GM20000 (cell line): Measurements from ENCODE around the gene RFPL4A.
A peak's percentile ranks its signal among the peaks of the same experiment; 100 is the strongest.
"Not testable (repeated sequence)": the region's sequence is repeated elsewhere in the genome, so short reads cannot be mapped to it uniquely, and the experiment has no call there.

ENCODE experiments used
- DNase-seq: peaks from one replicate; pipeline ENCODE4 v3.0.0; 2012; ENCODE audit warnings: low spot score
- CTCF ChIP-seq: IDR thresholded peaks from 2 replicates; pipeline ENCODE4 v1.5.1; 2012; ENCODE audit warnings: mild to moderate bottlenecking, control low read depth; ENCODE audit errors: extremely low read depth, missing control alignments

Gene RFPL4A

GRCh38 chr19:55758797-55759196, at the start of gene RFPL4A:
RFPL4A (plus strand) TSS chr19:55759097; CDS start chr19:55761801, 2,704 bp downstream.
- DNase-seq, result not testable (repeated sequence)

- no peak for TF ChIP-seq CTCF
- no peak for DNase-seq
Observed at GRCh38 chr19:55711719-55712118, 47.2 kb upstream of the RFPL4A start.

DNA sequence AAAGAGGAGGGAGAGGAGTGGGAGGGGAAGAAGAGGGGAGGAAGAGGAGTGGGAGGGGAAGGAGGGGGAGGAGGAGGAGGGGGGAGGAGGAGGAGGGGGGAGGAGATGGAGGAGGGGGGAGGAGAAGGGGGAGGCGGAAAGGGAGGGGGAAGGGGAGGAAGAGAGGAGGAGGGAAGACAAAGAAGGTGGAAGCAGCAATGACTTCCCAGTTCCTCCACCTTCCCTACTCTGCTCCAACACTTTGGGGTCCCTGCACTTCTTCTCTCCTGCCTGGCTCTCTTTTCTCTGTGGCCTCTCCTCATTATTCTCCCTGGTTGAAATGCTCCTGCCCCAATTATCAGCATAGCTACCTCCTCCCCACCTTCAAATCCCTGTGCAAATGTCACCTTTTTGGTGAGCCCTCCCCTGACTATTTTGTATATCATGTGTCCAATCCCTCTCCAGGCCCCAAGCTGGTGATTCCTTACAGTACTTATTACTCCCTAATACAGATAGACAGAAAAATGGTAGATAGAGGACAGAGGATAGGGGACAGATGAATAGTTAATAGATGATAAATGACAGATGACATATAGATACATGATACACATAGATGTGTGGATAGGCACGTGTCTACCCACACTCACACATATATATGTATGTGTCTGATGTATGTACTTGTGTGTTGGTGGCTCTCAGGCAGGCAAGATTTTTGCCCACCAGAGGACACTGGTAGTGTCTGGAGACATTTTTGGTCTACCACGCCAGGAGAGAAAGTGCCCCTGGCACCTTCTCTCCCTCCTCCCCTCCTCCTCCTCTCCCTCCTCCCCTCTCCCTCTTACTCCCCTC, 45.9 kb upstream of the RFPL4A start:
- DNase-seq, result peak; percentile 42

GRCh38 chr19:55716531-55716930, 42.4 kb upstream of the RFPL4A start:
- no peak for TF ChIP-seq CTCF
- no peak for DNase-seq

More for the DNA sequence above, 45.9 kb upstream of the RFPL4A start:
- TF ChIP-seq CTCF, result no peak

DNA sequence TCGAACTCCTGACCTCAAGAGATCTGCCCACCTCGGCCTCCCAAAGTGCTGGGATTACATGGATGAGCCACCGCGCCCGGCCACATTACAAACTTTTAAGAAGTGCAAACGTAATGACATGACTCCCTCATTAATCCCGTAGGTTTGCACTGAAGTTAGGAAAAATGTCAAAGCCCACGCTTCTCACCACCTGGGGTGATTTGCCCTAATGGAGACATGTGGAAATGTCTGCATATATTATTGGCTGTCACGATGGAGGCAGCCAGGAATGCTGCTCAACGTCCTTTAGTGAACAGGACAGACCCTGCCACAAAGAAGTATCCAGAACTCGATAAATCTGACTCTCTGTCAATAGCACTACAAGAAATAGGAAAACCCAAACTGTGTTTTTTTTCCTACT, 41.6 kb upstream of the RFPL4A start:
- TF ChIP-seq CTCF, result no peak
- no peak for DNase-seq

DNA sequence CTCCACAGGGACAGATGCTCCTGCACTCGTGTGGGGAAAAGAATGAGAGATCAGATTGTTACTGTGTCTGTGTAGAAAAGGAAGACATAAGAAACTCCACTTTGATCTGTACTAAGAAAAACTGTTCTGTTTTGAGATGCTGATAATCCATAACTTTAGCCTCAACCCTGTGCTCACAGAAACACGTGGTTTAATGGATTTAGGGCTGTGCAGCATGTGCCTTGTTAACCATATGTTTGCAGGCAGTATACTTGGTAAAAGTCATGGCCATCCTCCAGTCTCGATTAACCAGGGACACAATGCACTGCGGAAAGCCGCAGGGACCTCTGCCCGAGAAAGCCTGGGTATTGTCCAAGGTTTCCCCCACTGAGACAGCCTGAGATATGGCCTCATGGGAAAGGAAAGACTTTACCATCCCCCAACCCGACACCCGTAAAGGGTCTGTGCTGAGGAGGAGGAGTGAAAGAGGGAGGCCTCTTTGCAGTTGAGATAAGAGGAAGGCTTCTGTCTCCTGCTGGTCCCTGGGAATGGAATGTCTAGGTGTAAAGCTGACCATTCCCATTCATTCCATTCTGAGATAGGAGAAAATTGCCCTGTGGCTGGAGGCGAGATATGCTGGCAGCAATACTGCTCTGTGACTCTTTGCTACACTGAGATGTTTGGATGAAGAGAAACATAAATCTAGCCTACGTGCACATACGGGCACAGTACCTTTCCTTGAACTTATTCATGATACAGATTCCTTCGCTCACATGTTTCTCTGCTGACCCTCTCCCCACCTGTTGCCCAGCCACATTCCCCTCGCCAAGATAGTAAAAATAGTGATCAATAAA, 40.8 kb upstream of the RFPL4A start:
- DNase-seq, result not testable (repeated sequence)

DNA sequence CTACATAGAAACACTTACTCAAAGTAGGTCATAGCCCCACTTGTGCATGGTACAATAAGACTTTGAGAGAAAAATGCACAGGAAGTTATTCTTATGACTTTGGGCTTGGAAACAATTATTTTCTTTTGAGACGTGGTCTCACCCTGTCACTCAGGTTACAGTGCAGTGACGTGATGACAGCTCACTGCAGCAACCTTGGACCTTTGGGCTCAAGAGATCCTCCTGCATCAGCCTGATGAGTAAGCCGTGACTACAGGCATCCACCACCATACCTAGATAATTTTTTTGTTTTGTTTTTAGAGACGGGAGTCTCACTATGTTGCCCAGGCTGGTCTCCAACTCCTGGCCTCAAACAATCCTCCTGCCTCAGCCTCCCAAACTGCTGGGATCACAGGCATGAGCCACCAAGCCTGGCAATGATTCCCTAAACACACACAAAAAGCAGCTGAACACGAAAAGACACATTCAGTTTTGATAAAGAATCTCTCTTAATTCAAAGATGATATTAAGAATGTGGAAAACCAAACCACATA, 38.6 kb upstream of the RFPL4A start:
- no peak for DNase-seq
- no peak for TF ChIP-seq CTCF

DNA sequence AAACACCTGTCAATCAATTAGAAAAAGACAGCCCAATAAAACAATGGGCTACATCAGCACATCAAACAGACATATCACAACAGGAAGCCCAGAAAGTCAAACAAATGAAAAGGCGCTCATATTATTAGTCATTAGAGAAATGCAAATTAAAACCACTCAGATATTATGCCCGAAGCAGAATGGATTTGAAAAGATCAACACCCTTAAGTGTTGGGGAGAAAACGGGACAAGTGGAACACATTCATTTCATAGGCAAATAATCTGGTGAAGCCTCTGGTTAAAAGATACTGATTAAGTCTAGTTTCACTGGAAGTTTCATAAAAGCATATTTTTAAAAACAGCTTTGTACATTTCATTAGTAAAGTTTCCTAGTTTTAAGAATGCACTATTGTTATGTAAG, 38.1 kb upstream of the RFPL4A start:
- TF ChIP-seq CTCF, result no peak
- DNase-seq, result no peak
